ENCODE measurements around the gene NSUN4. TPM values are rescaled to one million over a fixed set of nuclear protein-coding genes. Genes with fewer than 3 reads are reported as not detected.

The NSUN4 gene
- total RNA-seq, 2 donors from 2014 or later, result 18.3 to 19.0 TPM

- peak; percentile 53 for DNase-seq
- Histone ChIP-seq H3K9ac (ENCODE audit: low read depth in 2 of 2, low read length in 2 of 2) (peak overlapping the region; percentile 98 to 99), H3K27me3 (no peaks in the 10 kb centered on the region), H3K27ac (peak overlapping the region; percentile 87), H3K4me1 (peaks cover 14% of the 10 kb centered on the region), H3K36me3 (no peaks in the 10 kb centered on the region), H3K4me3 (peak overlapping the region; percentile 60), H3K9me3 (no peaks in the 10 kb centered on the region)
- TF ChIP-seq CTCF (IDR thresholded peaks at IDR 0.05), result no peak
- intact Hi-C loops (cut with DNase I), result no loop called here
These were observed 38.6 kb upstream of the NSUN4 start for GRCh38 chr1:46301808-46302640.

- intact Hi-C loops (cut with DNase I), result no loop called here
- no peak for TF ChIP-seq CTCF (IDR thresholded peaks at IDR 0.05)
- DNase-seq, result no peak
- Histone ChIP-seq H3K4me1 (peaks cover 14% of the 10 kb centered on the region), H3K4me3 (peak overlapping the region; percentile 60), H3K9me3 (no peaks in the 10 kb centered on the region), H3K27ac (peak overlapping the region; percentile 87), H3K9ac (ENCODE audit: low read depth in 2 of 2, low read length in 2 of 2) (peak overlapping the region; percentile 98 to 99), H3K27me3 (no peaks in the 10 kb centered on the region), H3K36me3 (no peaks in the 10 kb centered on the region)
These were observed 38.0 kb upstream of the NSUN4 start for GRCh38 chr1:46302641-46303037.

- intact Hi-C loops (cut with DNase I), result no loop called here
- Histone ChIP-seq H3K4me1 (peaks cover 14% of the 10 kb centered on the region), H3K9me3 (no peaks in the 10 kb centered on the region), H3K27me3 (no peaks in the 10 kb centered on the region), H3K9ac (ENCODE audit: low read depth in 2 of 2, low read length in 2 of 2) (peak within 1 kb of the TSS; percentile 98 to 99), H3K27ac (peak within 1 kb of the TSS; percentile 87), H3K36me3 (no peaks in the 10 kb centered on the region), H3K4me3 (peak within 1 kb of the TSS; percentile 60)
- peak; percentile 96 for DNase-seq
- no peak for TF ChIP-seq CTCF (IDR thresholded peaks at IDR 0.05)
These were observed 37.4 kb upstream of the NSUN4 start, which contains the start of the genes LRRC41 and UQCRH for GRCh38 chr1:46303038-46303871. Gene LRRC41, minus strand, starts transcription at chr1:46303616. Its CDS starts 294 bp downstream, at chr1:46303322. Gene UQCRH, plus strand, starts transcription at chr1:46303698. Its CDS starts 69 bp downstream, at chr1:46303767.

- peaks cover 14% of the 10 kb centered on the region for H3K4me1 ChIP-seq
- intact Hi-C loops (cut with DNase I), result no loop called here
- TF ChIP-seq CTCF (IDR thresholded peaks at IDR 0.05), result no peak
These were observed 36.7 kb upstream of the NSUN4 start for GRCh38 chr1:46303872-46304326.

GRCh38 chr1:46306159-46306530, 34.5 kb upstream of the NSUN4 start:
- intact Hi-C loops (cut with DNase I), result no loop called here
- H3K27me3 ChIP-seq, result no peaks in the 10 kb centered on the region
- no peak overlapping the region for H3K9ac ChIP-seq (ENCODE audit: low read depth in 2 of 2, low read length in 2 of 2)
- H3K27ac ChIP-seq, result no peak overlapping the region
- no peak for DNase-seq
- no peak overlapping the region for H3K4me3 ChIP-seq
- no peaks in the 10 kb centered on the region for H3K9me3 ChIP-seq
- TF ChIP-seq CTCF (IDR thresholded peaks at IDR 0.05), result no peak
- no peaks in the 10 kb centered on the region for H3K36me3 ChIP-seq
- peaks cover 12% of the 10 kb centered on the region for H3K4me1 ChIP-seq

More at GRCh38 chr1:46303872-46304326, 36.7 kb upstream of the NSUN4 start:
- Histone ChIP-seq H3K27ac (peak overlapping the region; percentile 87), H3K9ac (ENCODE audit: low read depth in 2 of 2, low read length in 2 of 2) (peak overlapping the region; percentile 89 to 98), H3K27me3 (no peaks in the 10 kb centered on the region), H3K9me3 (no peaks in the 10 kb centered on the region), H3K36me3 (no peaks in the 10 kb centered on the region), H3K4me3 (peak overlapping the region; percentile 60)
- peak; percentile 21 for DNase-seq

Data from colonic mucosa (tissue), 4 donors.